Fibroblast of lung (primary cell): ENCODE measurements around the gene CYS1. TPM values are rescaled to one million over a fixed set of nuclear protein-coding genes. Genes with fewer than 3 reads are reported as not detected.

Experiments used
- DNase-seq, 2 donors: peaks; one replicate each; pipeline versions ENCODE4 v3.0.0 to v3.0.0-alpha.2; 2010; ENCODE audit warnings: low read depth in 2 of 2
- H2AFZ ChIP-seq: 2 replicates; pipeline ENCODE4 v1.5.1; 2012; ENCODE audit warnings: low read length, control low read depth, inconsistent platforms
- H3K27ac ChIP-seq: 2 replicates; pipeline ENCODE4 v1.5.1; 2011; ENCODE audit warnings: low read length, control low read depth; ENCODE audit not compliant: insufficient read depth
- H3K27me3 ChIP-seq: 2 replicates; pipeline ENCODE4 v1.5.1; 2011; ENCODE audit warnings: mild to moderate bottlenecking, low read length; ENCODE audit not compliant: control insufficient read depth, insufficient read depth
- H3K36me3 ChIP-seq: 2 replicates; pipeline ENCODE4 v1.5.1; 2011; ENCODE audit warnings: low read length; ENCODE audit not compliant: control insufficient read depth, insufficient read depth
- H3K4me1 ChIP-seq: 2 replicates; pipeline ENCODE4 v1.5.1; 2011; ENCODE audit warnings: low read length; ENCODE audit not compliant: control insufficient read depth, insufficient read depth; ENCODE audit errors: extremely low read depth
- H3K4me2 ChIP-seq: 2 replicates; pipeline ENCODE4 v1.5.1; 2011; ENCODE audit warnings: low read length, control low read depth; ENCODE audit not compliant: insufficient read depth; ENCODE audit errors: extremely low read depth
- H3K4me3 ChIP-seq, 4 experiments: fragments of 200-600 bp in 1 of 4; sonication (generic) in 1 of 4; replicated peaks in 1 of 4; 2 replicates each; pipeline ENCODE4 v1.5.1; 2011 to 2016; ENCODE audit warnings: low read length in 4 of 4, low read depth in 3 of 4, mild to moderate bottlenecking in 3 of 4, control low read depth in 2 of 4, inconsistent platforms in 1 of 4, mixed read lengths in 1 of 4; ENCODE audit not compliant: insufficient read depth in 1 of 4; ENCODE audit errors: control extremely low read depth in 1 of 4
- H3K79me2 ChIP-seq: 2 replicates; pipeline ENCODE4 v1.5.1; 2012; ENCODE audit warnings: mild to moderate bottlenecking, low read length, inconsistent platforms; ENCODE audit not compliant: control insufficient read depth, insufficient read depth
- H3K9ac ChIP-seq: 2 replicates; pipeline ENCODE4 v1.5.1; 2011; ENCODE audit warnings: mild to moderate bottlenecking, low read length, control low read depth; ENCODE audit not compliant: insufficient read depth
- H3K9me3 ChIP-seq: 2 replicates; pipeline ENCODE4 v1.5.1; 2012; ENCODE audit warnings: low read depth, low read length; ENCODE audit not compliant: control insufficient read depth, insufficient read depth
- H4K20me1 ChIP-seq: 2 replicates; pipeline ENCODE4 v1.5.1; 2011; ENCODE audit warnings: low read length; ENCODE audit not compliant: control insufficient read depth, insufficient read depth; ENCODE audit errors: extremely low read depth
- EZH2 ChIP-seq: IDR thresholded peaks from 2 replicates; pipeline ENCODE4 v1.5.1; 2012; ENCODE audit warnings: low read length, control low read depth, mild to moderate bottlenecking; ENCODE audit errors: missing control alignments
- polyA plus RNA-seq, 2 donors: library from polyadenylated mRNA; depleted of rRNA in 1 of 2; stranded (reverse) in 1 of 2; unstranded in 1 of 2; fragments of >200 nt; gene quantifications; 2 replicates each; pipeline ENCODE4 v1.2.1, GENCODE V29; 2011 to 2012; ENCODE audit warnings: missing spikeins in 1 of 2
- total RNA-seq: library from RNA; depleted of rRNA; stranded (reverse); fragments of >200 nt; gene quantifications from 2 replicates; pipeline ENCODE4 v1.2.1, GENCODE V29; 2014
- TF ChIP-seq, protein P1 (sequence below), 2 donors: IDR thresholded peaks in 1 of 2; conservative IDR thresholded peaks in 1 of 2; 1 replicate in 1 of 2; 2 replicates in 1 of 2; pipeline ENCODE4 v1.5.1; 2011 to 2012; ENCODE audit warnings: low read length in 2 of 2, control low read depth in 1 of 2, inconsistent platforms in 1 of 2, low read depth in 1 of 2, mild to moderate bottlenecking in 1 of 2

Gene CYS1
- total and polyA plus RNA-seq, 2 donors (not counting 1 experiment from before 2014, with no cell fraction given): 0.31 to 5.1 TPM

GRCh38 chr2:10080536-10081304 lies 509 bp upstream of the CYS1 start:
- no peak overlapping the region for H2AFZ ChIP-seq
- TF ChIP-seq, protein P1, sequence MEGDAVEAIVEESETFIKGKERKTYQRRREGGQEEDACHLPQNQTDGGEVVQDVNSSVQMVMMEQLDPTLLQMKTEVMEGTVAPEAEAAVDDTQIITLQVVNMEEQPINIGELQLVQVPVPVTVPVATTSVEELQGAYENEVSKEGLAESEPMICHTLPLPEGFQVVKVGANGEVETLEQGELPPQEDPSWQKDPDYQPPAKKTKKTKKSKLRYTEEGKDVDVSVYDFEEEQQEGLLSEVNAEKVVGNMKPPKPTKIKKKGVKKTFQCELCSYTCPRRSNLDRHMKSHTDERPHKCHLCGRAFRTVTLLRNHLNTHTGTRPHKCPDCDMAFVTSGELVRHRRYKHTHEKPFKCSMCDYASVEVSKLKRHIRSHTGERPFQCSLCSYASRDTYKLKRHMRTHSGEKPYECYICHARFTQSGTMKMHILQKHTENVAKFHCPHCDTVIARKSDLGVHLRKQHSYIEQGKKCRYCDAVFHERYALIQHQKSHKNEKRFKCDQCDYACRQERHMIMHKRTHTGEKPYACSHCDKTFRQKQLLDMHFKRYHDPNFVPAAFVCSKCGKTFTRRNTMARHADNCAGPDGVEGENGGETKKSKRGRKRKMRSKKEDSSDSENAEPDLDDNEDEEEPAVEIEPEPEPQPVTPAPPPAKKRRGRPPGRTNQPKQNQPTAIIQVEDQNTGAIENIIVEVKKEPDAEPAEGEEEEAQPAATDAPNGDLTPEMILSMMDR (conservative IDR thresholded peaks at IDR 0.05 in 1 of 2, IDR thresholded peaks at IDR 0.05 in 1 of 2; ENCODE audit: low read depth in 1 of 2, low read length in 2 of 2): no peak
- peak; percentile 90 for TF ChIP-seq EZH2
- H3K36me3 ChIP-seq: no peaks in the 10 kb centered on the region
- no peak overlapping the region for H3K9ac ChIP-seq
- peak in 1 of 2 donors; percentile 66 for DNase-seq
- H3K4me1 ChIP-seq: no peaks in the 10 kb centered on the region
- no peaks in the 10 kb centered on the region for H3K79me2 ChIP-seq
- no peak overlapping the region for H3K4me2 ChIP-seq
- no peaks in the 10 kb centered on the region for H4K20me1 ChIP-seq
- no peak overlapping the region for H3K27ac ChIP-seq
- H3K4me3 ChIP-seq: peak overlapping the region in 1 of 4 experiments; percentile 27
- H3K27me3 ChIP-seq: peaks cover 39% of the 10 kb centered on the region
- no peaks in the 10 kb centered on the region for H3K9me3 ChIP-seq

DNA sequence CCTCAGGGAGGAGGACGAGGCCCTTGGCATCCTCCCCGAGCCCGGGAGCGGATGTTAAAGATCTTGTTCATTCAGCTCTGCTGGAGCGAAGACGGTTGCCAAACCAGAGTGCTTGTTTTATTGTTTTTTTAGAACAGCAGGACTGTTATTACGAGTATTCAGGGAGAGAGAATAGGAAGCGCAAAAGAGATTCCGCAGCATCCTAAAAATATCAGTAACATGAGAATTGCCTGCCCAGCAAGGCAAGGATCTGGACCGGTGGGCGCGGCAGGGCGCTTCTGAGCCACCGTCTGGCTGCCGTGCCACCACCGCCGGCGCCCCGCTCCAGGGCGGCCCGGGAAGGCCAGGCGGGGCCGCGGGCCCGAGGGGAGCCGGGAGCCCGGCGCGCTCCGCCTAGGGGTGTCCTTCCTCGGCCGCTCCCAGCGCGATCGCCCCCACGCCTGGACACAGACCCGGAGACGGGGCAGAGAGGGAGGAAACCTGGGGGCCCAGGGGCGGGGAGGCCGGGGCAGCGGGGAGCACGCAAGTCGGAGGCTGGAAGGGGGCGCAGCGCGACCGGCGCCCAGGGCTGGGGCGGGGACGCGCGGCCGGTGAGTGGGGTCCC lies 843 bp downstream of the CYS1 start:
- peak overlapping the region; percentile 59 for H2AFZ ChIP-seq
- H3K36me3 ChIP-seq: no peaks in the 10 kb centered on the region
- no peaks in the 10 kb centered on the region for H3K79me2 ChIP-seq
- DNase-seq: peak; percentile 65 to 76
- no peak overlapping the region for H3K27ac ChIP-seq
- no peaks in the 10 kb centered on the region for H3K4me1 ChIP-seq
- peak overlapping the region; percentile 92 for H3K4me2 ChIP-seq
- H3K9ac ChIP-seq: no peak overlapping the region
- no peaks in the 10 kb centered on the region for H3K9me3 ChIP-seq
- peak overlapping the region; percentile 23 to 49 (median 29) for H3K4me3 ChIP-seq
- TF ChIP-seq, protein P1 (conservative IDR thresholded peaks at IDR 0.05 in 1 of 2, IDR thresholded peaks at IDR 0.05 in 1 of 2; ENCODE audit: low read depth in 1 of 2, low read length in 2 of 2): no peak
- TF ChIP-seq EZH2: peak; percentile 77
- no peaks in the 10 kb centered on the region for H4K20me1 ChIP-seq
- peaks cover 32% of the 10 kb centered on the region for H3K27me3 ChIP-seq

- no peaks in the 10 kb centered on the region for H3K36me3 ChIP-seq
- TF ChIP-seq, protein P1 (conservative IDR thresholded peaks at IDR 0.05 in 1 of 2, IDR thresholded peaks at IDR 0.05 in 1 of 2; ENCODE audit: low read depth in 1 of 2, low read length in 2 of 2): no peak
- TF ChIP-seq EZH2: no peak
- no peak overlapping the region for H3K9ac ChIP-seq
- no peaks in the 10 kb centered on the region for H3K4me1 ChIP-seq
- H3K4me3 ChIP-seq: peak overlapping the region; percentile 23 to 49 (median 29)
- no peaks in the 10 kb centered on the region for H4K20me1 ChIP-seq
- no peaks in the 10 kb centered on the region for H3K79me2 ChIP-seq
- peak overlapping the region; percentile 92 for H3K4me2 ChIP-seq
- peaks cover 32% of the 10 kb centered on the region for H3K27me3 ChIP-seq
- H2AFZ ChIP-seq: peak overlapping the region; percentile 59
- peak in 1 of 2 donors; percentile 51 for DNase-seq
- H3K9me3 ChIP-seq: no peaks in the 10 kb centered on the region
- H3K27ac ChIP-seq: no peak overlapping the region
Observed at GRCh38 chr2:10078704-10079265, 1.4 kb downstream of the CYS1 start.
